T-helper 22 cell (primary cell): Measurements from ENCODE around the gene C1R.
"Not testable (repeated sequence)": the region's sequence is repeated elsewhere in the genome, so short reads cannot be mapped to it uniquely, and the experiment has no call there.

ENCODE experiments used
- DNase-seq: peaks from one replicate; pipeline ENCODE4 v3.0.0-alpha.2; 2020; ENCODE audit warnings: low read depth

The C1R gene

GRCh38 chr12:7068240-7068993 lies 23.8 kb downstream of the C1R start:
- DNase-seq = no peak

- no peak for DNase-seq
Measured at GRCh38 chr12:7067096-7067495, 25.1 kb downstream of the C1R start.

GRCh38 chr12:7066596-7066995 lies 25.6 kb downstream of the C1R start:
- DNase-seq = no peak

- DNase-seq = no peak
Measured at GRCh38 chr12:7065073-7065623, 27.1 kb downstream of the C1R start.

- DNase-seq = no peak
Measured at GRCh38 chr12:7064516-7064915, 27.7 kb downstream of the C1R start.

GRCh38 chr12:7061596-7061995 lies 30.6 kb downstream of the C1R start:
- DNase-seq = no peak

GRCh38 chr12:7061138-7061537 lies 31.1 kb downstream of the C1R start:
- DNase-seq = no peak

- DNase-seq = no peak
Measured at GRCh38 chr12:7060353-7060954, 31.8 kb downstream of the C1R start, which contains the start of gene C1S. C1S (plus strand) TSS chr12:7060718; CDS start chr12:7061913, 1,195 bp downstream.

GRCh38 chr12:7059780-7060179 lies 32.5 kb downstream of the C1R start:
- DNase-seq = no peak

- no peak for DNase-seq
Measured at GRCh38 chr12:7058850-7059395, 33.3 kb downstream of the C1R start.

- DNase-seq = no peak
Measured at GRCh38 chr12:7058163-7058845, 33.9 kb downstream of the C1R start.

- DNase-seq = not testable (repeated sequence)
Measured at GRCh38 chr12:7055736-7056135, 36.5 kb downstream of the C1R start.

- DNase-seq = no peak
Measured at GRCh38 chr12:7054925-7055324, 37.3 kb downstream of the C1R start.

GRCh38 chr12:7049973-7050372 lies 42.3 kb downstream of the C1R start:
- not testable (repeated sequence) for DNase-seq

- not testable (repeated sequence) for DNase-seq
Measured at GRCh38 chr12:7049445-7049951, 42.7 kb downstream of the C1R start.

- no peak for DNase-seq
Measured at GRCh38 chr12:7047306-7047705, 44.9 kb downstream of the C1R start.

- DNase-seq = no peak
Measured at GRCh38 chr12:7046383-7047105, 45.7 kb downstream of the C1R start.

GRCh38 chr12:7045913-7046312 lies 46.3 kb downstream of the C1R start:
- DNase-seq = no peak

- no peak for DNase-seq
Measured at GRCh38 chr12:7042842-7043241, 49.4 kb downstream of the C1R start.

- DNase-seq = no peak
Measured at GRCh38 chr12:7039403-7039802, 52.8 kb downstream of the C1R start.

GRCh38 chr12:7038591-7038990 lies 53.7 kb downstream of the C1R start:
- DNase-seq = no peak

GRCh38 chr12:7037411-7037810 lies 54.8 kb downstream of the C1R start:
- DNase-seq = not testable (repeated sequence)
